Upper lobe of left lung (tissue), 4 donors: ENCODE measurements around the gene MYBL2.

Experiments
- EP300 ChIP-seq, 4 donors: sonication (generic); formaldehyde crosslinking; IDR thresholded peaks; one replicate each; pipeline ENCODE4 v1.5.1; 2017; ENCODE audit warnings: antibody characterized with exemption in 4 of 4, control low read depth in 2 of 4
- POLR2A ChIP-seq, 4 donors: fragments of 450-650 bp; IDR thresholded peaks; one replicate each; pipeline ENCODE4 v1.5.1; 2016 to 2017; ENCODE audit warnings: antibody characterized with exemption in 4 of 4, mild to moderate bottlenecking in 2 of 4
- POLR2AphosphoS5 ChIP-seq, 2 donors: sonication (generic); formaldehyde crosslinking; IDR thresholded peaks; one replicate each; pipeline ENCODE4 v1.5.1; 2017; ENCODE audit warnings: antibody characterized with exemption in 2 of 2
- TF ChIP-seq, protein P1 (sequence below), 6 experiments: fragments of 450-650 bp in 4 of 6; fragments of 200-600 bp in 2 of 6; sonication (generic) in 2 of 6; IDR thresholded peaks; one replicate each; pipeline ENCODE4 v1.5.1; 2016 to 2019; ENCODE audit warnings: antibody characterized with exemption in 6 of 6

DNA sequence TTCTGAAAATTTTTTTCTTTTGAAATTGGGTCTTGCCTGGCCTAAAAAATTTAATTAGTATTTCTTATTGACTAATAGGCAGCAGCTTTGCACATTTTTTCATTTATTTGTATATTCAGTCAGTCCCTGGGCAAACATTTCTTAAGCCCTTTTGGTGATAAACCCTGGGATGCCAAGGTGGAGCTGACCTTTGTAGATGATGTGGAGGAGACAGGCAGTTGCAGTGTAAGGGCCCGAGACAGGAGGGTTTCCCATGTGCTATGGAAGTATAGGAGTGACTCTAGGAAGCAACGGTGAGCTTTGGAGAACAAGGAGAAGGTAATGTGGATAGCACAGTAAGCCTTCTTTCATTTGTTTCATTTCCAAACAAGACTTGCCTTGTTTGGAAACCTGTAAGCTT is 3.5 kb downstream of the MYBL2 start:
- TF ChIP-seq, protein P1, sequence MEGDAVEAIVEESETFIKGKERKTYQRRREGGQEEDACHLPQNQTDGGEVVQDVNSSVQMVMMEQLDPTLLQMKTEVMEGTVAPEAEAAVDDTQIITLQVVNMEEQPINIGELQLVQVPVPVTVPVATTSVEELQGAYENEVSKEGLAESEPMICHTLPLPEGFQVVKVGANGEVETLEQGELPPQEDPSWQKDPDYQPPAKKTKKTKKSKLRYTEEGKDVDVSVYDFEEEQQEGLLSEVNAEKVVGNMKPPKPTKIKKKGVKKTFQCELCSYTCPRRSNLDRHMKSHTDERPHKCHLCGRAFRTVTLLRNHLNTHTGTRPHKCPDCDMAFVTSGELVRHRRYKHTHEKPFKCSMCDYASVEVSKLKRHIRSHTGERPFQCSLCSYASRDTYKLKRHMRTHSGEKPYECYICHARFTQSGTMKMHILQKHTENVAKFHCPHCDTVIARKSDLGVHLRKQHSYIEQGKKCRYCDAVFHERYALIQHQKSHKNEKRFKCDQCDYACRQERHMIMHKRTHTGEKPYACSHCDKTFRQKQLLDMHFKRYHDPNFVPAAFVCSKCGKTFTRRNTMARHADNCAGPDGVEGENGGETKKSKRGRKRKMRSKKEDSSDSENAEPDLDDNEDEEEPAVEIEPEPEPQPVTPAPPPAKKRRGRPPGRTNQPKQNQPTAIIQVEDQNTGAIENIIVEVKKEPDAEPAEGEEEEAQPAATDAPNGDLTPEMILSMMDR (IDR thresholded peaks at IDR 0.05): no peak
- TF ChIP-seq EP300 (IDR thresholded peaks at IDR 0.05): no peak
- TF ChIP-seq POLR2AphosphoS5 (IDR thresholded peaks at IDR 0.05): no peak
- no peak for TF ChIP-seq POLR2A (IDR thresholded peaks at IDR 0.05)
